ENCODE measurements around the gene ENTPD5.
A peak's percentile ranks its signal among the peaks of the same experiment; 100 is the strongest.

The ENTPD5 gene

GRCh38 chr14:74018586-74019407 lies at the start of gene ENTPD5, which contains the start of gene BBOF1:
Gene ENTPD5, minus strand, starts transcription at chr14:74019288. Its CDS starts 31,186 bp downstream, at chr14:73988102.
Gene BBOF1, plus strand, starts transcription at chr14:74019349. Its CDS starts 130 bp downstream, at chr14:74019479.
- TF ChIP-seq ZFP30 (CRISPR knock-in tag; IDR thresholded peaks at IDR 0.05) (no peak), ISL1 (CRISPR knock-in tag; IDR thresholded peaks at IDR 0.05) (no peak), PPARA (CRISPR knock-in tag; IDR thresholded peaks at IDR 0.05; ENCODE audit: borderline replicate concordance) (no peak), ESRRG (CRISPR knock-in tag; IDR thresholded peaks at IDR 0.05) (no peak), ZC3H10 (CRISPR knock-in tag; IDR thresholded peaks at IDR 0.05) (no peak), ZNF70 (CRISPR knock-in tag; IDR thresholded peaks at IDR 0.05) (no peak), TCF4 (CRISPR knock-in tag; IDR thresholded peaks at IDR 0.05; ENCODE audit: borderline replicate concordance) (no peak), ARNTL (CRISPR knock-in tag; IDR thresholded peaks at IDR 0.05; ENCODE audit: borderline replicate concordance, low read depth) (no peak), PATZ1 (CRISPR knock-in tag; IDR thresholded peaks at IDR 0.05; ENCODE audit: borderline replicate concordance) (no peak), RARB (CRISPR knock-in tag; IDR thresholded peaks at IDR 0.05) (no peak), OSR1 (CRISPR knock-in tag; IDR thresholded peaks at IDR 0.05) (no peak), ZFP3 (CRISPR knock-in tag; IDR thresholded peaks at IDR 0.05) (no peak), CSRNP3 (CRISPR knock-in tag; IDR thresholded peaks at IDR 0.05) (no peak), TSHZ2 (CRISPR knock-in tag; IDR thresholded peaks at IDR 0.05) (no peak), BACH2 (CRISPR knock-in tag; IDR thresholded peaks at IDR 0.05; ENCODE audit: borderline replicate concordance) (no peak), ZNF565 (CRISPR knock-in tag; conservative IDR thresholded peaks at IDR 0.05; ENCODE audit: low read depth) (no peak), GLIS3 (CRISPR knock-in tag; IDR thresholded peaks at IDR 0.05) (no peak; the same call in 1 of the 2 replicates)
- ATAC-seq, result peak; percentile 90

GRCh38 chr14:74065746-74066575 lies 46.9 kb upstream of the ENTPD5 start:
- TF ChIP-seq GLIS3 (CRISPR knock-in tag; IDR thresholded peaks at IDR 0.05), result no peak
- TF ChIP-seq ZFP3 (CRISPR knock-in tag; IDR thresholded peaks at IDR 0.05), result no peak
- no peak for TF ChIP-seq PPARA (CRISPR knock-in tag; IDR thresholded peaks at IDR 0.05; ENCODE audit: borderline replicate concordance)
- no peak for TF ChIP-seq ZNF8 (CRISPR knock-in tag; IDR thresholded peaks at IDR 0.05)
- no peak for TF ChIP-seq ZC3H10 (CRISPR knock-in tag; IDR thresholded peaks at IDR 0.05)
- TF ChIP-seq TSHZ2 (CRISPR knock-in tag; IDR thresholded peaks at IDR 0.05), result no peak
- no peak for TF ChIP-seq RARB (CRISPR knock-in tag; IDR thresholded peaks at IDR 0.05)
- TF ChIP-seq ARNTL (CRISPR knock-in tag; IDR thresholded peaks at IDR 0.05; ENCODE audit: borderline replicate concordance, low read depth), result no peak
- no peak for TF ChIP-seq BACH2 (CRISPR knock-in tag; IDR thresholded peaks at IDR 0.05; ENCODE audit: borderline replicate concordance)
- no peak for TF ChIP-seq TOX (CRISPR knock-in tag; IDR thresholded peaks at IDR 0.05; ENCODE audit: borderline replicate concordance)
- no peak for TF ChIP-seq ZNF565 (CRISPR knock-in tag; conservative IDR thresholded peaks at IDR 0.05; ENCODE audit: low read depth)
- no peak for TF ChIP-seq ZFP30 (CRISPR knock-in tag; IDR thresholded peaks at IDR 0.05)
- no peak for TF ChIP-seq CSDC2 (CRISPR knock-in tag; IDR thresholded peaks at IDR 0.05)
- TF ChIP-seq SNAI2 (CRISPR knock-in tag; IDR thresholded peaks at IDR 0.05), result no peak
- ATAC-seq, result no peak

All from SK-N-SH treated with all-trans-retinoic acid at 6 μM for 48 hours (cell line).